Activated T-cell treated with anti-CD3 and anti-CD28 coated beads for 24 hours (primary cell): ENCODE data around the gene CGREF1.
"Not testable (repeated sequence)": the region's sequence is repeated elsewhere in the genome, so short reads cannot be mapped to it uniquely, and the experiment has no call there.

Experiments
- DNase-seq: peaks from one replicate; pipeline ENCODE4 v3.0.0-alpha.2; 2020; ENCODE audit warnings: low read depth

CGREF1 gene

DNA sequence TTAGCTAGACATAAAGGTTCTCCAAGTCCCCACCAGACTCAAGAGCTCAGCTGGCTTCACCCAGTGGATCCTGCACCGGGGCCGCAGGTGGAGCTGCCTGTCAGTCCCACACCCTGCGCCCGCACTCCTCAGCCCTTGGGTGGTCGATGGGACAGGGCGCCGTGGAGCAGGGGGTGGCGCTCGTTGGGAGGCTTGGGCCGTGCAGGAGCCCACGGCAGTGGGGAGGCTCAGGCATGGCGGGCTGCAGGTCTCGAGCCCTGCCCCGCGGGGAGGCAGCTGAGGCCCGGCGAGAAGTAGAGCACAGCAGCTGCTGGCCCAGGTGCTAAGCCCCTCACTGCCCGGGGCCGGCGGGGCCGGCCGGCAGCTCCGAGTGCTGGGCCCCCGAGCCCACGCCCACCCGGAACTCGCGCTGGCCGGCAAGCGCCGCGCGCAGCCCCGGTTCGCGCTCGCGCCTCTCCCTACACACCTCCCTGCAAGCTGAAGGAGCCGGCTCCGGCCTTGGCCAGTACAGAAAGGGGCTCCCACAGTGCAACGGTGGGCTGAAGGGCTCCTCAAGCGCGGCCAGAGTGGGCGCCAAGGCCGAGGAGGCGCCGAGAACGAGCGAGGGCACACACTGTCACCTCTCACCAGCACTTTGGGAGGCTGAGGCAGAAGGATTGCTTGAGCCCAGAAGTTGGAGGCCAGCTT lies 7.4 kb downstream of the CGREF1 start:
- DNase-seq: not testable (repeated sequence)

DNA sequence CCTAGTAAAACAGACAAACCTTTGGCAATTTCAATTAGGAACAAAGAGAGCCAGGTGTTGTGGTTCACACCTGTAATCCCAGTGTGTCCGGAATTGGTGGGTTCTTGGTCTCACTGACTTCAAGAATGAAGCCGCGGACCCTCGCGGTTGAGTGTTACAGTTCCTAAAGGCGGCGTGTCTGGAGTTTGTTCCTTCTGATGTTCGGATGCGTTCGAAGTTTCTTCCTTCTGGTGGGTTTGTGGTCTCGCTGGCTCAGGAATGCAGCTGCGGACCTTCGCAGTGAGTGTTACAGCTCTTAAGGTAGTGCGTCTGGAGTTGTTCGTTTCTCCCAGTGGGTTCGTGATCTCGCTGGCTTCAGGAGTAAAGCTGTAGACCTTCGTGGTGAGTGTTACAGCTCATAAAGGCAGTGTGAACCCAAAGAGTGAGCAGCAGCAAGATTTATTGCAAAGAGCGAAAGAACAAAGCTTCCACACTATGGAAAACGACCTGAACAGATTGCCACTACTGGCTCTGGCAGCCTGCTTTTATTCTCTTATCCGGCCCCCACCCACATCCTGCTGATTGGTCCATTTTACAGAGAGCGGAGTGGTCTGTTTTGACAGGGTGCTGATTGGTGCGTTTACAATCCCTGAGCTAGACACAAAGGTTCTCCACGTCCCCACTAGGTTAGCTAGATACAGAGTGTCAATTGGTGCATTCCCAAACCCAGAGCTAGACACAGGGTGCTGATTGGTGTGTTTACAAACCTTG lies 8.2 kb downstream of the CGREF1 start:
- DNase-seq: not testable (repeated sequence)

DNA sequence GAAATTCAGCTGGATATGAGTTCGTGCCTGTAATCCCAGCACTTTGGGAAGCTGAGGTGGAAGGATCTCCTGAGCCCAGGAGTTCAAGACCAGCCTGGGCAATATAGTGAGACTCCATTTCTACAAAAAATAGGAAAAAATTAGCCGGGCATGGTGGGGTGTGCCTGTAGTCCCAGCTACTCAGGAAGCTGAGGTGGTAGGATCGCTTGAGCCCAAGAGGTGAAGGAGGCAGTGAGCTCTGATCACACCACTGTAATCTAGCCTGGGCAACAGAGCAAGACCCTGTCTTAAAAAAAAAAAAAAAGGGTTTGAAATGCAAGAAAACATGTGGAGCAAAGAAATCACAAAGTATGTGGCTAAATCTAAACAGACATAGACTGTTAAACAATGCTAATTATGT lies 9.8 kb downstream of the CGREF1 start:
- no peak for DNase-seq

DNA sequence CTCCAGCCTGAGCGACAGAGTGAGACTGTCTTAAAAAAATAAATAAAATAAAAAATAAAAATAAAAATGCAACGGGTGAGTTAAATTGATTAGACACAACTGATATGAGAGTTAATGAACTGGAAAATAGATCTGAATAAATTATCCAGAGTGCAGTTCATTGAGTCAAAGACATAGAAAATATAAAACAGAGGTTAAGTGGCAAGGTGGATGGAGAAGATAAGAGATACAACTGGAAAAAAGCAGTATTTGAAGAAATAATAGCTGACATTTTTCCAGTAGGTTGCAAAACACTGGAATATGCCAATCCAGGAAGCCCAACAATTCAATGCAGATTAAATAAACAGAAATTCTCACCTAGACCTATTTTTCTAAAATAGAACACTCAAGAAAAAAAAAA lies 10.7 kb downstream of the CGREF1 start:
- DNase-seq: no peak

DNA sequence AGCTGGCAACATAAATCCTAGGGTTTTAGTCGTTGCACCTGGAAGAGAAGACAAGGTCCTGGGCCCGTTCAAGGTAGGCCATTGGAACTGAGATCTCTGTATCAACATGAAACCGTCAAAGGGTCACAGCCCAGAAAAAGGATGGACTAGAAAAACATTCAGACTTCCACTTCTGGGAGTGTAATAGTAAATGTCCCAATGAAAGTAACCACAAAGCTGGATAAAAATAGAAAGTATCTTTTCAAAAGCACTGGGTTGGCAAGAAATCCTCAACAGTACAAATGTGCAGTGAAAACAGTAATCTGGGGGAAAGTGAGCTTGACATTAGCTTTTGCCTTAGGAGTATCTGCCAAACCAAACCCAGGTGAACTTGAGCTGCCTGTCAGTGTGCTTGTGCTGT lies 12.9 kb downstream of the CGREF1 start:
- no peak for DNase-seq

DNA sequence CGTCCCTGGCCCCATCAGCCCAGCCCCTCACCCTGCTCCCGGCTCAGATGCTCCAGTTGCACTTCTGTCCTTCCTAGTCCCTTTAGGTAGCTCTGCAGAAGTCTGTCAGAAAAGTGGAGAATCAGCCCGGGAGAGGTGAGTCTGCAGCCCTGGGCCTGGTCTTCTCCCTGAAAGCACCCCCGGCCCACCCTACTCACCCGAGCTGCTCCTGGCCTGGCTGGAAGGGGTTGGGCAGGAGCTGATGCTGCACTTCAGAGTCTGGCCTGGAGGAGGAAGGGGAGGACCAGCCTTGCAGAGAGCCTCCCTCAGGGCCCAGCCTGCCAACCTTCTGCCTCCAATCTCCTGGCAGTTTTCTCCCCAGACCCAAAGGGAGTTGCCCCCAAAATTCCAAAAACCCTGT lies 16.6 kb downstream of the CGREF1 start:
- DNase-seq: no peak

DNA sequence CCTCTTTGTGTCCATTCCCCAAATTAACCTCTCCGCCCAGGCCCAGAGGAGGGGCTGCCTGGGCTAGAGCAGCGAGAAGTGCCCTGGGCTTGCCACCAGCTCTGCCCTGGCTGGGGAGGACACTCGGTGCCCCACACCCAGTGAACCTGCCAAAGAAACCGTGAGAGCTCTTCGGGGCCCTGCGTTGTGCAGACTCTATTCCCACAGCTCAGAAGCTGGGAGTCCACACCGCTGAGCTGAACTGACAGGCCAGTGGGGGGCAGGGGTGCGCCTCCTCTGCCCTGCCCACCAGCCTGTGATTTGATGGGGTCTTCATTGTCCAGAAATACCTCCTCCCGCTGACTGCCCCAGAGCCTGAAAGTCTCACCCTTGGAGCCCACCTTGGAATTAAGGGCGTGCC lies 18.9 kb downstream of the CGREF1 start:
- no peak for DNase-seq

DNA sequence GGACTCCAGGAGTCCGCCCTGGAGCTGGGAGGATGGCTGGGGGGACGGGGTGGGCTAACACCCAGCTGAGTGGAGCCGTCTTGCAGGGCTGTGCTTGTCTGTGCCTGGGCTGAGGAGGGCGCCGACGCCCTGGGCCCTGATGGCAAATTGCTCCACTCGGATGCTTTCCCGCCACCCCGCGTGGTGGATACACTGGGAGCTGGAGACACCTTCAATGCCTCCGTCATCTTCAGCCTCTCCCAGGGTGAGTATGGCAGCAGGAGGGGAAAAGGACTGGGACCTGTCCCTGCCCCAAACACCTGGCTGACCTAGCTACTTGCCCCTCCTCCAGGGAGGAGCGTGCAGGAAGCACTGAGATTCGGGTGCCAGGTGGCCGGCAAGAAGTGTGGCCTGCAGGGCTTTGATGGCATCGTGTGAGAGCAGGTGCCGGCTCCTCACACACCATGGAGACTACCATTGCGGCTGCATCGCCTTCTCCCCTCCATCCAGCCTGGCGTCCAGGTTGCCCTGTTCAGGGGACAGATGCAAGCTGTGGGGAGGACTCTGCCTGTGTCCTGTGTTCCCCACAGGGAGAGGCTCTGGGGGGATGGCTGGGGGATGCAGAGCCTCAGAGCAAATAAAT lies 19.5 kb downstream of the CGREF1 start:
- no peak for DNase-seq

DNA sequence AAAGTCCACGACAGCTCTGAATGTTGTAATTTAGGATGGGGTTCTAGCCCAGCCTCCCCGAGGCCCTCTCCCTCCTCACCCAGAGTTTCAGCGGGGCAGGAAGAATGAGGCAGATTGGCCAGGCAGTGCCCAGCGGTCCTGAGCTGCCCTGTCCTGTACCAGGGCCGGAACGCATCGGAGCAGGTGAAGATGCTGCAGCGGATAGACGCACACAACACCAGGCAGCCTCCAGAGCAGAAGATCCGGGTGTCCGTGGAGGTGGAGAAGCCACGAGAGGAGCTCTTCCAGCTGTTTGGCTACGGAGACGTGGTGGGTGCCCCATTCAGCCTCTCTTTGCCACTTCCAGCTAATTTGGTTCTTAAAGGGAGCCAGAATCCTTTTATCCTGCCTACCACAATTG lies 21.6 kb downstream of the CGREF1 start:
- no peak for DNase-seq

DNA sequence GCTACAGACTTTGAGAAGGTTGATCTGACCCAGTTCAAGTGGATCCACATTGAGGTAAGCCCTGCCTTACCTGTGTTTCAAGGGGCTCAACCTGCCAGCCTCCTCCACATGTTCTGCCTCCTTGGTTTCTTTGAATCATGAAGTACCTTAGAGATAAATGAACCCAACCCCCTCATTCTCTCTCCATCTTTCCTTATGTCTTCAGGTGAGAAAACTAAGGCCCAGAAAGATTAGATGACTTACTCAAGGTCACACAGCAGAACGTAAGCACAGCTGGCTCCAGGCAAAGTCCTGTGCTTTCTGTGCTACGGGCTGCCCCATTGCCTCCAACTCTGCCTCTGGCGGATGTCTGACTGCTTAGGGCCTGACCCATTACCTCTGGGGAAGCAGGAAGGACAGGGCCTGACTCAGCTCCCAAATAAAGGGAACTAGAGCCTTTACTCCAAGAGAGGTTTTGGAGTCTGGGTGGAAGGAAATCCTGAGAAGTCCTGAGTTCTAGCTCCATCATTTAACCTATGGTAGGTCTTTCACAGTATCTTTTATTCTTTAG lies 22.1 kb downstream of the CGREF1 start:
- no peak for DNase-seq

DNA sequence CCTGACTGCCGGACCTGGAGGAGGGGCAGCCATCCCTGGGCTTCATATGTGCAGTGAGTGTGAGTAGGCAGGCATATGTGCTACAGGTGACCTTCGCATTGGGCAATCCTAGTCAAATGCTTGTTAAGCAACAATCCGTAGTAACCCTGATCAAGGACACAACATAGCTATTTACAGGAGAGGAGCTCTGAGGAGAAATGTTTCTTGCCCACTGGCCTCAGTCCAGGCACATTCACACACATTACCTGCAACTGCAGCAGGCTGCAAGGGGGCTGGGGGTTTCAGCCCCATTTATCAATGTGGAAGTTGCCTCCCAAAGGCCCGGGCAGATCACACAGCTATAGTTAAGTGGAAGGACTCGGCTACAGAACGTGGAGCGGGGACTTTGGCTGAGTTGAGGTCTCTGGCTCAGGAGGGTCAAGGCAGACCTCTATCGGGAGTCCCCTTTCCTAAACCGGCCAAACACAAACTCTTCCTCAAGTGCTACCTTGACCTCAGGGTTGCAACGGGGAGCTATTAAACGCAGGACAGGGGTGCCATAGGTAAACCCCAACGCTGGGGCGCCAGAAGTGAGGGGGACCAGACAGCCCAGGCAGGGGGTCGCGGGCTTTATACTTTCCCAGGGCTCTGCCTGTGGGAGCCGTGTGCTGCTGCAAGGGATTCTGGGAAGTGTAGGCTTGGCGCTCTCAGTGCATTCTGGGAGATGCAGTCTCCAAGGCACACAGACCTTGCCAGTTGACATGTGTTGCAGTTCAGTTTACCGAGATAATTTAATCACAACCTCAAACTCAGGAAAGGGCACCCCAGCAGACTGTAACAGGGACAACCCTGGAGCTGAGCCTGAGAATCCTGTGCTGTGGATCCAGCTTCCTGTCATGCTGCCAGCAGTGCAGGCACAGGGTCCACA lies 22.9 kb downstream of the CGREF1 start:
- DNase-seq: peak; percentile 21

DNA sequence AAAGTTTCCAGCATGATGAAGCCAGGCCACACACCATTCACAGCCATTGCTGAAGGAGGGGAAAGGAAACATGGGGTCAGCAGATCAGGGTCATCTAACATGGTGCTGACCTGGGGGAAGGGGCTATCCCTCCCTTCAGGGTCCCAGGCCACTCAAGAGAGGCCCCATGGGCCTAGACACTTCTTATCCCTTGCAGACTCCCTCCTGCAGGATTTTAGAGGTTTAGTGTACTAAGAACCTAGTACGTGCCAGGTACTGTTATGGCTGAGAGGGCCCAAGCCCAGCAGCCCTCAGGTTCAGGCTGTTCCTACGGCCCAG lies 23.5 kb downstream of the CGREF1 start:
- DNase-seq: no peak

DNA sequence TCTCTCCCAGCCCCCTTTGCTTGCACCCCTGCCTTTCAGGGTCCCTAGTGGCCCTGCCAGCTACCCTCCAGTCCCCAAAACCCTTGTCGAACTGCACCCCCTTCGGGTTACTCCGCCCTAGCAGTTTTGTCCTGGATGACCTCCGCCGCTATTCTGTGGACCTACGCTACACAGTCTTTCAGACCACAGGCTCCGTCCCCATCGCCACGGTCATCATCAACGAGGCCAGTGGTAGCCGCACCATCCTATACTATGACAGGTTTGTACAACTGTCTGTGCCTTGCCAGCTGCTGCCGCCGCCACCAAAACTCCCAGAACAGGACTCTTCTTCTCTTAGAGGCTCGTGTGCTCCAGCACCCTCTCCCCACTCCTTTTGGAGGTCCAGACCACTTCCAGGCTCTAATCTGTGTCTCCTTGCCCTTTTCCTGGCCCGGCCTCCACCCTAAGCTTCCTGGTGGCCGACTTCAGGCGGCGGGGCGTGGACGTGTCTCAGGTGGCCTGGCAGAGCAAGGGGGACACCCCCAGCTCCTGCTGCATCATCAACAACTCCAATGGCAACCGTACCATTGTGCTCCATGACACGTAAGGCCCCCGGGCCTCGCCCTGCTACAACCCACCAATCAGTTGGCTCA lies 24.5 kb downstream of the CGREF1 start:
- no peak for DNase-seq

DNA sequence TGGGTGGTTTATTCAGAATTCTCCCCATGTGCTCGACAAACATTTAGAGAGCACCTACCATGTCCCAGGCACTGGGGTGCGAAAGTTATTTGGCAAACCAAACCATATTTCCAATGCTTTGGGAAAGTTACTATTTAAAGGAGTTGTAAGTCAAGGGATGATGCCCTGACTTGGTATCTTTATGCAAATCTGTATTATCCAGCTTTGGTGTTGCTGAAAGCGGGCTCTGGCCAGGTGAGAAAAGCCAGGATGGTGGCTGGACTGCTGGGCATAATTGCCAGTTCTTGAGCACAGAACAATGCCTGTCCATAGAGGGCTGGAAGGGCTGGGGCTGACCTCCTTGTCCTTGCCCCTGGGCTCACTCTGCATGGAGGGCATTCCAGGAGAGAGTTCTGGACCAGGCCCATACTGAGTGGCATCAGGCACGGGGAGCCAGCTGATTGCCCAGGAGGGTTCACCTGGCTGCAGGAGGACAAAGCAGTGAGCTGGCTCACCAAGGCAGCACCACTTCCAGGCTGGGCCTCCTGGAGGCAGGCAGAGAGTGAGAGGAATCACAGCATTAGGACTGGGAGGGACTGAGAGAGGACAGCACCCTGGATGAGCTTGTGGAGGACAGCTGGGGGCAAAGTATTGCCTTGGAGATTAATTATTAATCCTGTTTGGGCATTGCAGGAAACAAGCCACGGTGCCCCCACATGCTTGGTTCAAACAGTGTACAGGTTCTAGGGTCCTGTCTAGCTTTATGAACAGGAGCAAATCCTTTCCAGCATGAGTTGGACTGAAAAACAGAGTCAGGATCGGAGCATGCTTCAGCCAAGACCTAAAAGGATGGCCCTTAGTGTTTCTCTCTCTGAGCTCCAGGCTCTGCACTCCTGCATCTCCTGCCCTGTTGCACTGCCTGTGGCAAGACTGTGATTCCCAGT lies 25.2 kb downstream of the CGREF1 start:
- DNase-seq: no peak

DNA sequence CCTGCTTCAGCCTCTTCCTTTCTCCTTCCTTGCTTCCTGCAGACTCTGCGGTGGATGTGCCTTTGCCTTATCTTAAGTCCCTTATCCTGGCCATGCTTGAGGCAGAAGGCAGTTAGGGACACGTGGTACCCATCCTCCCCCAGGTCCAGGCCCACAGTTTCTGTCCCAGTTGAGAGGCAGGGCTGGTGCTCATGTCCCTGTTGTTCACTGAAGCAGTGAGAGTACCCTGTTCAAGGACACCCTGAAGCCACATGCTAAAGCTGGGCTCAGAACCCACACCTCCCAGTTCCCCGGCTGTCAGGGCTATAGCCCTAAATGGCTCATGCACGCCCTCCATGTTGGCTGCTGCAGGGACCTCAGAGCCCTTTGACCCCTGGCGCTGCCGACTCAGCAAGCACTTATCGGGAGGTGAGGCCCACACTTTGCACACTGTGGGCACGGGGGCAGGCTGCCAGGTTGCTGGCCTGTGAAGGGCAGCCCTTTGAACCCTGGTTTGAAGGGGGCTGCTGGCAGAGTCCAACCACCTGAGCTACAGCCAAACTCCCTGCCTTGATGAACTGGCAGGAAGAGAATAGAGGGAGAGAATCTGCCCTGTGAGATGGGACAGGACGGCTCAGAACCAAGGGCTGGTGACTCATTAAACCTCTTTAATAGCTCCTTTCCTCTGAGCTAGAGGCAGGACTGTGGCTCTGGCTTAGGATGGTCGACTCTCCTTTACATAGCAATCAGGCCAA lies 26.1 kb downstream of the CGREF1 start:
- no peak for DNase-seq

DNA sequence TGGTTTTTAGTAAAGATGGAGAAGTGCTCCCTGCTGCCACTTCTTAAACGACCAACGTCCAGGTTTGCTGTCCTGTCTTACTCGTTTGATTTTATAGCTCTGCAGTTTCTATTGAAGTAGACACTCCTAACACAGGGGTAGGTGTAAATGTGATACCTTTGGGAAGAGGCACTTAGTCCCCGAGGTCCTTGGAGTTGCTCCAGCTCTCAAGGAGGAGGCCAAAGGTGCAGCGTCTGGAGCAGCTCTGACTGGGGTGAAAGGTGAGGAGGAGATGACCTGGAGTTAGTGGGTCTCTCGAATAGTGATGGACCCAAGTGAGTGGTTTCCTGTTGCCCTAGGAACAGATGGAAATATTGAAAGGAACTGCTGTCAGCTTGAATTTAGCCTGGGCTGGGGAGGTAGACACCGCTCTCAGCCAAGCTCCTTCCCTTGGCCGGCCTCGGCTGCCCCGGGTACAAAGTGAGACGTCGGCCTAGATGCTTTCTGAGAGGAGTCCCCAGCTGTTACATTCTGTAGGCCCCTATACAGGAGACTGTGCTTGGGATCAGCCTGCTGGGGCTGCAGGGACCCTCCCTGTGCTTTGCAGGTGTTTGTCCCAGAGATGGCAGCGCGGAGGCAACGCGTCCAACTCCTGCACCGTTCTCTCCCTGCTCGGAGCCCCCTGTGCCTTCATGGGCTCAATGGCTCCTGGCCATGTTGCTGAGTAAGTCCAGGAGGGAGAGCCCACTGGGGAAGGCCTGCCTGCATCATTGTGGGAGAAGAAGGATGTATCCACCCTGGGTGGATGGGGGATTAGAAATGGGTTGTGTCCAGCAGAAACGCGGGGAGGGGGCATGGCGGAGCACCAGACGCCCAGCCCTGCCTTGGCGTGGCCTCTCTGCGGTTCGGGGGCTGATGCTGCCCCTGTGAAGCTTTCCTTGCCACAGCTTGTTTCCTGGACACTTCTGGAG lies 26.9 kb downstream of the CGREF1 start:
- DNase-seq: no peak

DNA sequence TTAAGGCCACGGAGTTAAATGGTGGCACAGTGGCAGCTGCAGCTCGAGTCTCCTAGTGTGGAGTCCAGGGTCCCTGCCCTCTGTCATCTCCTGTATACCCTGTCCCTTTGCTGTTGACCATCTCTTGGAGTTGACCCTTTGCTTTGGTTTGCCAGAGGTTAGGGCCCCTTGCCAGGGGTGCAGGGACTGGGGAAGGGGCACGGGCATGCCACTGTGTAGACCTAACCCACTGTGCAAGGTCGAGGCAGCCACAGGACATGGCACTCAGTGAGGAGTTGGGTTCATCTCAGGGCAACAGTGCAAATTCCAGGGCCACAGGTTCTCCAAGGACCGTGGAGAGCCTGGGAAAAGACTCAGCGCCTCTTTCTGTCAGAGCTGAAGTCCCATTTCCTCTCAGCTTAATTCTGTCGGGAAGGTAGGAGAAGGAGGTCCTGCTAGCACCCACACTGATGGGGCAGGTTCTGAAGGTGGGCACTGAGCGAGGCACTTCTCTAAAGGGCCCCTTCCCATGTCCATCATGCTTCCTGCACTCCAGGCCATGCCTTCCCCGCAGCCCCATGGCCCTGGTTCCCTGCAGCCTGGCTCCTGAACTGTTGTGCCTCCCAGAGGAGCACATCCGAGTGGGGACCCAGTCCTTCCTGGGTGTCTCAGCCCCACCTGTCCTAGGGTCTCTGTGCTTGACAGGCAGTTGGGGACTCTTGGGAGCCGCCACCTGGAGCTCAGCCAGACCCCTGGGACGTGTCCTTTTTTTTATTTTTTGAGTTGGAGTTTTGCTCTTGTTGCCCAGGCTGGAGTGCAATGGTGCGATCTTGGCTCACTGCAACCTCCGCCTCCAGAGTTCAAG lies 29.6 kb downstream of the CGREF1 start:
- no peak for DNase-seq

DNA sequence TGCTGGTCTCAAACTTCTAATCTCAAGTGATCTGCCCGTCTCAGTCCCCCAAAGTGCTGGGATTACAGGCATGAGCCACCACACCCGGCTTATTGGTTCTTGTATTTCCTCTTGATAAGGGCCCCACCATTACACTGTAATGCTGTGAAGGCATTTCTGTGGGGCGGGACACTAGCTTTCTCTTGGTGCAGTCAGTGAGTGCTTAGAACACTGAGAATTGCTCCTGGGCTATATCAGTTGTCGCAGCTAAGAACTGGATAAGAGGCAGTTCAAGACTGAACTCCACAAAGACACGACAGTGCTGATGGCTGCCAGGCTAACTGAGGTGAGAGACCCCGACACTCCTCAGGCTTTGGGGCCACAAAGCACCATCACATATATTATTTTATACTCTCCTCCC lies 30.3 kb downstream of the CGREF1 start:
- DNase-seq: no peak
